ENCODE data around the gene HRNR.

HRNR gene

GRCh38 chr1:152188673-152189591 lies 35.1 kb downstream of the HRNR start:
- DNase-seq, result peak; percentile 57

GRCh38 chr1:152186556-152187285 lies 37.3 kb downstream of the HRNR start:
- no peak for DNase-seq

GRCh38 chr1:152185544-152186391 lies 38.2 kb downstream of the HRNR start:
- peak; percentile 73 for DNase-seq

- peak; percentile 78 for DNase-seq
These were observed 41.0 kb downstream of the HRNR start for GRCh38 chr1:152182944-152183361.

GRCh38 chr1:152182431-152182830 lies 41.6 kb downstream of the HRNR start:
- peak; percentile 19 for DNase-seq

GRCh38 chr1:152179566-152179965 lies 44.4 kb downstream of the HRNR start:
- DNase-seq, result peak; percentile 38

GRCh38 chr1:152170287-152170905 lies 53.6 kb downstream of the HRNR start:
- DNase-seq, result no peak

GRCh38 chr1:152169366-152170025 lies 54.5 kb downstream of the HRNR start:
- DNase-seq, result no peak

GRCh38 chr1:152168535-152168868 lies 55.5 kb downstream of the HRNR start:
- DNase-seq, result no peak

GRCh38 chr1:152167835-152168534 lies 56.0 kb downstream of the HRNR start:
- peak; percentile 85 for DNase-seq

GRCh38 chr1:152166966-152167365 lies 57.0 kb downstream of the HRNR start:
- no peak for DNase-seq

- DNase-seq, result no peak
These were observed 58.5 kb downstream of the HRNR start for GRCh38 chr1:152165286-152166077.

GRCh38 chr1:152164517-152165136 lies 59.4 kb downstream of the HRNR start:
- DNase-seq, result no peak

- DNase-seq, result peak; percentile 86
These were observed 61.1 kb downstream of the HRNR start for GRCh38 chr1:152162792-152163463.

All from fibroblast of skin of scalp (primary cell).